Heart left ventricle (tissue), 16 donors: ENCODE data around the gene BCAS4. TPM values are rescaled to one million over a fixed set of nuclear protein-coding genes. Genes with fewer than 3 reads are reported as not detected.

Source experiments
- ATAC-seq, 4 donors: fragments of 200-7000 bp; cut with Tn5 transposase; one replicate each; pipeline ENCODE4 v1.9.1; 2020 to 2022; ENCODE audit warnings: moderate library complexity in 4 of 4, mild to moderate bottlenecking in 3 of 4, moderate number of reproducible peaks in 1 of 4
- DNase-seq, 5 donors: peaks; one replicate each; pipeline ENCODE4 v3.0.0-alpha.2; 2020
- H3K27ac ChIP-seq, 12 donors: fragments of 200-600 bp; sonication (generic) in 4 of 12; one replicate each; pipeline versions ENCODE4 v1.5.0 to v1.8.0; 2016 to 2022; ENCODE audit warnings: mild to moderate bottlenecking in 2 of 12
- H3K27me3 ChIP-seq, 9 donors: fragments of 200-600 bp; sonication (generic) in 2 of 9; one replicate each; pipeline versions ENCODE4 v1.5.1 to v1.8.0; 2016 to 2022; ENCODE audit warnings: mild to moderate bottlenecking in 3 of 9
- H3K36me3 ChIP-seq, 9 donors: fragments of 200-600 bp; sonication (generic) in 2 of 9; one replicate each; pipeline versions ENCODE4 v1.5.0 to v1.8.0; 2018 to 2022; ENCODE audit warnings: mild to moderate bottlenecking in 2 of 9
- H3K4me1 ChIP-seq, 12 donors: fragments of 200-600 bp; sonication (generic) in 4 of 12; one replicate each; pipeline versions ENCODE4 v1.5.0 to v1.8.0; 2016 to 2022; ENCODE audit warnings: mild to moderate bottlenecking in 3 of 12
- H3K4me3 ChIP-seq, 12 donors: fragments of 200-600 bp; sonication (generic) in 4 of 12; one replicate each; pipeline versions ENCODE4 v1.5.0 to v1.8.0; 2017 to 2022; ENCODE audit warnings: mild to moderate bottlenecking in 9 of 12, moderate library complexity in 4 of 12
- H3K9me3 ChIP-seq, 12 donors: fragments of 200-600 bp; sonication (generic) in 4 of 12; one replicate each; pipeline versions ENCODE4 v1.5.0 to v1.8.0; 2016 to 2022; ENCODE audit warnings: mild to moderate bottlenecking in 1 of 12
- POLR2A ChIP-seq, 2 donors: fragments of 450-650 bp; IDR thresholded peaks; one replicate each; pipeline ENCODE4 v1.6.1; 2017; ENCODE audit warnings: antibody characterized with exemption in 2 of 2, mild to moderate bottlenecking in 2 of 2, moderate library complexity in 2 of 2
- WGBS, 4 donors: extraction: QIAGEN DNeasy Blood & Tissue Kit in 2 of 4; methylation state at CpG; one replicate each; pipeline versions ENCODE4 v1.1.5 to v1.1.7; 2013 to 2018; 5-methylcytosine and 5-hydroxymethylcytosine counted together
- intact Hi-C, 10 donors: fragments of 100-400 bp; cut with DNase I; formaldehyde crosslinking; loops; one replicate each; pipeline versions ENCODE4 v1.11.1 to v1.14.2; 2022
- polyA plus RNA-seq, 2 donors: library from polyadenylated mRNA; stranded (reverse); fragments of 200-250 nt; gene quantifications; one replicate each; pipeline ENCODE4 v1.2.3, GENCODE V29; 2013
- total RNA-seq, 9 donors: library from RNA; depleted of rRNA in 2 of 9; stranded (reverse); fragments of >200 nt in 2 of 9; fragmentation: NEBNext Ultra II Directional in 3 of 9; extraction: Animal tissue kit (Norgen Biotek cat#: 25700) in 3 of 9; gene quantifications; one replicate each; pipeline versions ENCODE4 v1.1.0 to v1.2.4, GENCODE V29; 2016 to 2023
- TF ChIP-seq, protein P1 (sequence below), 12 donors: fragments of 200-600 bp; sonication (generic) in 4 of 12; IDR thresholded peaks; one replicate each; pipeline versions ENCODE4 v1.5.0 to v1.8.0; 2018 to 2022; ENCODE audit warnings: antibody characterized with exemption in 12 of 12, mild to moderate bottlenecking in 5 of 12
- donor health status: ischemic (EF 13 %, LVEDD 7.1; RV severe dilation, severe dysfunction).
- donor health status: healthy with polysubstance abuse.
- donor health status: DM: no; HTN: yes; CAD: no.
- donor health status: DM: no; HTN: no; CAD: no.
- donor health status: ischemic (EF 25% LVEDD 6.9; RV normal size, moderate dysfunction).
- donor health status: ischemic (EF 25% LVEDD 5.7; RV mildly dilated, moderate dysfunction).
- donor health status: healthy.
- donor health status: DM: yes; HTN: yes; CAD: no.
- donor health status: ischemic (EF 35%, LVEDD 5.7; RV mildly dilated, moderate dysfunction).
- donor health status: nonischemic (EF 11% LVEDD 7.7; RV severe dilation, severe dysfunction).
- donor health status: DM: yes; HTN: yes; CAD: no.
- donor health status: PGD.
- donor health status: ischemic (EF 29% LVEDD 5.4; RV normal size, mild dysfunction).
- donor health status: nonischemic (EF 23%, LVEDD 6.1; RV moderate dilation, normal function).

The BCAS4 gene
- total and polyA plus RNA-seq, 11 donors: 0.78 to 5.1 (median 2.0) TPM

DNA sequence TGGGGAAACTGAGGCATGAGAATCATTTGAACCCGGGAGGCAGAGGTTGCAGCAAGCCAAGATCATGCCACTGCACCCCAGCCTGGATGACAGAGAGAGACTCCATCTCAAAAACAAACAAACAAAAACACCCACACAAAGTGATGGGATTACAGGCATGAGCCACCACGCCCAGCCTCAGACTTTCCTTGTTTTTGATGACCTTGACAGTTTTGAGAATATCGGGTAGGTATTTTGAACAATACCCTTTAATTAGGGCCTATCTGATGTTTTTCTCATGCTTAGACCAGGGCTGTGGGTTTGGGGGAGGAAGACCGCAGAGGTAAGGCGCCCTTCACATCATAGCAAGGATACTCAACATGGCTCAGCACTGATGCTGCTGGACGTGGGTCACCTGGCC, 72.9 kb downstream of the BCAS4 start:
- no peaks in the 10 kb centered on the region for H3K27me3 ChIP-seq
- no peaks in the 10 kb centered on the region for H3K9me3 ChIP-seq
- ATAC-seq (no peak), DNase-seq (no peak)
- H3K27ac ChIP-seq: no peak overlapping the region
- TF ChIP-seq POLR2A (IDR thresholded peaks at IDR 0.05): no peak
- TF ChIP-seq, protein P1, sequence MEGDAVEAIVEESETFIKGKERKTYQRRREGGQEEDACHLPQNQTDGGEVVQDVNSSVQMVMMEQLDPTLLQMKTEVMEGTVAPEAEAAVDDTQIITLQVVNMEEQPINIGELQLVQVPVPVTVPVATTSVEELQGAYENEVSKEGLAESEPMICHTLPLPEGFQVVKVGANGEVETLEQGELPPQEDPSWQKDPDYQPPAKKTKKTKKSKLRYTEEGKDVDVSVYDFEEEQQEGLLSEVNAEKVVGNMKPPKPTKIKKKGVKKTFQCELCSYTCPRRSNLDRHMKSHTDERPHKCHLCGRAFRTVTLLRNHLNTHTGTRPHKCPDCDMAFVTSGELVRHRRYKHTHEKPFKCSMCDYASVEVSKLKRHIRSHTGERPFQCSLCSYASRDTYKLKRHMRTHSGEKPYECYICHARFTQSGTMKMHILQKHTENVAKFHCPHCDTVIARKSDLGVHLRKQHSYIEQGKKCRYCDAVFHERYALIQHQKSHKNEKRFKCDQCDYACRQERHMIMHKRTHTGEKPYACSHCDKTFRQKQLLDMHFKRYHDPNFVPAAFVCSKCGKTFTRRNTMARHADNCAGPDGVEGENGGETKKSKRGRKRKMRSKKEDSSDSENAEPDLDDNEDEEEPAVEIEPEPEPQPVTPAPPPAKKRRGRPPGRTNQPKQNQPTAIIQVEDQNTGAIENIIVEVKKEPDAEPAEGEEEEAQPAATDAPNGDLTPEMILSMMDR (IDR thresholded peaks at IDR 0.05): no peak
- intact Hi-C loops: no loop called here
- 90 to 94% (median 92%) methylated on average over 6 of the region's 6 CpGs for WGBS, 4 donors
- no peak overlapping the region for H3K4me3 ChIP-seq
- H3K36me3 ChIP-seq: no peaks in the 10 kb centered on the region
- no peaks in the 10 kb centered on the region for H3K4me1 ChIP-seq

DNA sequence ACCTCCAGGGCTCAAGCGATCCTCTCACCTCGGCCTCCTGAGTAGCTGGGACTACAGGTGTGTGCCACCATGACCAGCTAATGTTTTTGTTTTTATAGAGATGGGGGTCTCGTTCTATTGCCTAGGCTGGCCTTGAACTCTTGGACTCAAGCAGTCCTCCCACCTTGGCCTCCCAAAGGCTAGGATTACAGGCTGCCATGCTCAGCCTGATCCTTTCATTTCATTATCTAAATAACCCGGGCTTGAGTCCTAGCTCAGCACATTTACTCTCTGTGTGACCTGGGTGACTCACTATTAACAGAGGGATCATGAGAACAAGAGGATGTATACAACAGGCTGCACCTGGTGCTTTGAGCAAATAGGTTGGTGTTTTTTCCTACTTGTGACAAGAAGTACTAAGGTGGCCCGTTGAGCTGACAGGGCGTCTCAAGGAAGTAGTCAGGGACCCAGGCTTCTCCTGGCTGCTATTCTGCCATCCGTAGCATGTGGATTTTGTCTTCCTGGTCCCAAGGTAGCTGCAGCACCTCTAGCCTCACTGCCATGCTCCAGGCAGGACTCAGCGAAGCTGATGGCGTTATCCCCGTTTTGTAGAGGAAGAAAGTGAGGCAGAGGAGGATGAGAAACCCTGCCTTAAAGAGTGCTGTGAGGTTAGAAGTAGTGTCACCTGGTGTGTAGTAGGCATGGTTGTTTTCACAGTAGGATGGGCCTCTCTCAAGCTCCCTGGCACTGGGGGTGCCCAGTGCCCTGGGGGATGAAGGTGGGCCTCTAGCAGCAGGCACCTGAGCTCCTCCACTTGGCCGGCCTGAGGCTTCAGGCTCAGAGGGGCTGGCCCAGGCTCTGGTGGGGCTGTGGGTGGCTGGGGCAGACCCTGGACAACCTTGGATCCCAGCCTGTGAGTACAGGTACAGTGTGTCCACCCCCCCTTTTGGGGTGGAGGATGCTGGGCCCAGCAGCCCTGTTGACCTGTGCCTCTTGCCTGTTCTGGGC, 73.9 kb downstream of the BCAS4 start:
- H3K27me3 ChIP-seq: no peaks in the 10 kb centered on the region
- H3K4me1 ChIP-seq: no peaks in the 10 kb centered on the region
- H3K9me3 ChIP-seq: no peaks in the 10 kb centered on the region
- WGBS, 4 donors: 91 to 92% (median 92%) methylated on average over 11 of the region's 11 CpGs
- H3K36me3 ChIP-seq: no peaks in the 10 kb centered on the region
- intact Hi-C loops: no loop called here
- no peak overlapping the region for H3K27ac ChIP-seq
- no peak overlapping the region for H3K4me3 ChIP-seq
- no peak for TF ChIP-seq POLR2A (IDR thresholded peaks at IDR 0.05)
- TF ChIP-seq, protein P1 (IDR thresholded peaks at IDR 0.05): no peak
- no peak for DNase-seq
- ATAC-seq: no peak

GRCh38 chr20:50870561-50871161, 75.8 kb downstream of the BCAS4 start:
- H3K36me3 ChIP-seq: no peaks in the 10 kb centered on the region
- intact Hi-C loops: no loop called here
- no peak overlapping the region for H3K27ac ChIP-seq
- 53 to 78% (median 64%) methylated on average over 16 to 19 of the region's 19 CpGs for WGBS, 4 donors
- H3K4me1 ChIP-seq: no peaks in the 10 kb centered on the region
- DNase-seq (peak in 1 of 5 donors; percentile 51), ATAC-seq (peak in 2 of 4 donors; percentile 22 to 31)
- H3K27me3 ChIP-seq: no peaks in the 10 kb centered on the region
- no peaks in the 10 kb centered on the region for H3K9me3 ChIP-seq
- H3K4me3 ChIP-seq: no peak overlapping the region
- TF ChIP-seq, protein P1 (IDR thresholded peaks at IDR 0.05): no peak
- no peak for TF ChIP-seq POLR2A (IDR thresholded peaks at IDR 0.05)
